Measurements from ENCODE around the gene FNDC3A.
A peak's percentile ranks its signal among the peaks of the same experiment; 100 is the strongest.
"Not testable (repeated sequence)": the region's sequence is repeated elsewhere in the genome, so short reads cannot be mapped to it uniquely, and the experiment has no call there.

FNDC3A gene

DNA sequence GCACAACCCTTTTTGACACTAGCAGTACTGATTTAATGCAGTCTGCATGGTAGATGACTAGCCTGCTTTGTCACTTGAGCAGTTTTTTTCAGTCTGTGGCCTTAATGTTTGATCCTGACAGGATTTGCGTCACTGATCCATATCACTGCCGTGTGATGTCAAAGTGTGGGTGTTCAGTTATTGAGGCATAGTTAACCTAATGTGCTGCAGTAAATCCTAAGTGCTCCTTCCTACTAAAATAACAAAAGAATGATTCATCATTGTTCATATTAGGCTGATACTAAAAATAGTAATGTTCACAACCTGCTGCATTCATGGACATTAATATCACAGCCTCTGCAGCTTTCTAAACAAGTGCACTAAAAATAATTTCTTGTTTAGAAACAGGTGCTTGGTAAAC lies 122.5 kb downstream of the FNDC3A start:
- DNase-seq, result peak; percentile 78

DNA sequence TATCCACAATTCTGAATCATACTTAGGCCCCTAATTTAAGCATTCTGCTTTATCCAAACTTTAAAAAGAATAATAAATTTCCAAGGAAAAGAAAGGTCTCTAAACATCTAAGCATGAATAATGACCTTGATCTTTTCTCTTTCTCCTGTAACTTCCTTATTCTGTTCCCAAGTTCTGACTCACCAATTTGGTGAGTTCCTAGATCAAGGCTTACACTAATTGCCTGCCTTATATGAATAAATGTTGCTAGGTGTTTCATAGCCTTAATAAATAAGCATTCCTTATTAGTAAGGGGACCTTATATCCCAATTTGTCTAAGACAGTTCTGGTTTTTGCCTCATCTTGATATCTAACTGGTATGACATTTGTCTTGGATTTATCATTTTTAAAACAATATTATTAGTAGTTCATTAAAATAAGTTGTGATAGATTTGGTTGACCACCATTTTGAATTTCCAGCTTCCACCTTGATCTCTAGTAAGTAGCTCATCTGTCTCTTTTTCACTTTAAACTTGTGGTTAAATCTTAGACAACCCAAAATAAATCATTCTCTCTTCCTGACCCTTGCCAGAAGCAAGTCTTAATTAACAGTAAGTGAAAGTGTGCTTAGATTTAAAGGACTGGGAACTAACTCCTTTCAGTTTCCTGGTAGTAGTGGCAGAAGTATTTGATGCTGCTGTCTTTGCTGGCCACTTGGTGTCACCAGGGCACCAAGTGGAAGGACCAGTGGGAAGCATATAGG lies 123.2 kb downstream of the FNDC3A start:
- DNase-seq, result peak; percentile 65

DNA sequence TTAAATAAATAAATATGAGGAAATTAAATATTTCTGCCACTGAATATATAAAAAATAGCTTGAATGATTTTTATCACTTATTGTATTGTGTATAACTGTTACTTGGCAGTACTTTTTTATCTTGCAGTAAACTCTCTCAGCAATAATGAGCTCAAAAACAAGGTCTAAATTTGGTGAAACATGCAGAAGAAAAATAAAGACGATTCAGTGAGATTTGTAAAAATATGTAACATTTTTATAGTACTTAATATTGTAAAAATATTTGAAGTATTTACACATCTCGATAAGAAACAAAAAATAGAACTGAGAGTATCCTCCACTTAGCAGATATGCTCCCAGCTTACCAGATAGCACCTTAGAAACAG lies 123.8 kb downstream of the FNDC3A start:
- no peak for DNase-seq

DNA sequence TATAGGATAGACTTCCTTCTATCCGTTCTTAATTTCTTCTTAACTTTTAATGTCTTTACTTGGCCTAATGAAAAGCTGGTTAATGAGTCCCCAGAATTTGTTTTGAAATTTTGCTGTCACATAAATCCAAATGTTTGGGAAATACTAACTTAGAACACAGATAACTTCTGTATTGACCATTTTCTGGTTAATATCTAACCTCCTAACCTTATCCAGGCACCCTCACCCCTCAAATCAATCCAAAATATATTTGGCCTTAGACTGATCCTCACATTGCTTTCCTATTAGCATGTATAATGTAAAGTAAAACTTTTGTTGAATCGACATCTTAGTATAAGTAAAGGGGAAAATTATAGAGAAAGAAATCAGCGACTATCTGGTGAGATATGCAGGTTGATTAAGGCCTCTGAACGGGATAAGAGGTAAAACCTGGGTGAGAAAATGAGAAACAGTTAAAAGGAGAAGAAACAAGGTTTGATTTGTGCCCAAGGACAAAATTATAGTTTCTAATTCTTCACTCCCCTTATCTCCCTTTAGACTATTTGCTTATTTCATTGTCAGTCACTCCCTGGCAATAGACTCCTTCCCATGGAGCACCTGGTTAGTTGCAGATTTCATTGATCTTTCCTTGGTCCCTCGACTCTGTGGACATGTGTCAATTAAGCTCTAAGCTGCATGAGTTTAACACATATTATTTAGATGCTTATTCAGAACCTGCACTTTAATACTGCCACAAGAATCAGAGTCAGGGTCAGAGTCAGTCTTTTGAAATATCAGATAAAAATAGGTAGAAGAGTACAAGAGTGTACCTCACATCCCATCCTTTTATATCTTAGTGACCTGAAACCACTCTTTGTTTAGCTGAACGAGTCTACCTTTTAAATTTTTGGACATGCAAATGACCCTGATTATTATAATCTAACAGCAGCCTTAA lies 125.2 kb downstream of the FNDC3A start:
- no peak for DNase-seq

DNA sequence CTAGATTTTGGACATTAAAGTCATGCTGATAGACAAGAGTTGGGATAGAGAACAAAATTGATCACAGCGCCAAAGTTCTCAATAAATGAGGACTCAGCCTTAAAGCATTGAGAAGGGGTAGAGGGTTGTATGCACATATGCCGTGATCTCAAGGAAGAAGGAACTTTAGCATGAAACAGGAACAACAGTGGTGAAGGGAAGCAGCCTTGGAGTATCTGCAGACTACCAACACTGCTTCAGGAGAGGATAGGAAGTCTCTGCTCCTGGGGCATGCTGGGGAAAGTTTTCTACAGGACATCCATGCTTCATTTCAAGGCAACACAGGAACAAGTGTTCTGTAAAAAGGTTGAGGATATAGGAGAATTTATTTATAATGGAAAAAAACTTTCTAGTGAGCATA lies 132.5 kb downstream of the FNDC3A start:
- peak; percentile 35 for DNase-seq

DNA sequence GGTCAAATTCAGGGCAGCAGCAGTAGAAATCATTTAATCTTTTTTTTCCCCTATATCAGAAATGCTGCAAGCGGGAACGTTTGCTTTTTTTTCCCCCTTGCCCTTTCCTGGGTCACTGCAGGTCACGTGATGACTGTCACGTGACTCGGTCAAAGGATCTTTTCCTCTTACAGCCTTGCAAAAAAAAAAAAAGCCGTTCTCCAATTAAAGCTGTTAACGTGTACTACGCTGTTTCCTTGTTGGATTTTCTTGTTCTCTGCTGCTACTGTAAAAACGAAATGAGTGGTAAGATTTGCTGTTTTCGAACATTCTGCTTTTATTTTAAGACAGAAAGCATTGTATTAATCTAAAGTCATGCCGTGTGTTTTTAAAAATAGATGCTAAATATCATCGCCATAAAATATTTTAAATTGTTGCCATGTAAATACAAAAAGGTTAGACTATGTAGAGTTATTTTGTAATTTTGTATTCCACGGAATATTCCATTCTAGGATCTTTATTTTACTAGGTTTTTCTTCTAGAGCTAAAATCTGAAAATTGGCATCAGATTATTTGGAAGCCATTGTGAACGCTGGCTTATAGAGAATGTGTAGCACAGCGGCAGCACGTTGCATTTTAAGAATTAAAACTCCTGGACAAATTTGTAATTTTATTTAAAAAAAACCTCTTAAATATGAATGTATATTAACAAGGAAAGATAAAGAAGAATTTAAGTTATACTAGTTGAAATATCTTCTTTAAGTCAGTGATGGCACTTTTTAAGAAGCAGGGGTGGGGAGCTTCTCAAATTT lies 134.6 kb downstream of the FNDC3A start:
- peak; percentile 86 for DNase-seq

DNA sequence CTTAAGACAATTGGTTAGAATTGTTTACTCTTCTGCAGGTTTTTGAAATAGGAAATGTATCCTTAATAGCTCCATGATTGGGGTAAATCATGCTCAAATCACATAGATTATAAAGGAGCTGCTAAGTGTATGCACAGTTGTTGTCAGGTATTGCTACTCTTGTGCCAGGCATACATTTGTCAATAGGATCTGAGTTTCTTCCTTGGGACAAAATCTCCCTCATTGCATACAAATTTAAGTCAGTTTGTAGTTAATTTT lies 135.1 kb downstream of the FNDC3A start:
- no peak for DNase-seq

DNA sequence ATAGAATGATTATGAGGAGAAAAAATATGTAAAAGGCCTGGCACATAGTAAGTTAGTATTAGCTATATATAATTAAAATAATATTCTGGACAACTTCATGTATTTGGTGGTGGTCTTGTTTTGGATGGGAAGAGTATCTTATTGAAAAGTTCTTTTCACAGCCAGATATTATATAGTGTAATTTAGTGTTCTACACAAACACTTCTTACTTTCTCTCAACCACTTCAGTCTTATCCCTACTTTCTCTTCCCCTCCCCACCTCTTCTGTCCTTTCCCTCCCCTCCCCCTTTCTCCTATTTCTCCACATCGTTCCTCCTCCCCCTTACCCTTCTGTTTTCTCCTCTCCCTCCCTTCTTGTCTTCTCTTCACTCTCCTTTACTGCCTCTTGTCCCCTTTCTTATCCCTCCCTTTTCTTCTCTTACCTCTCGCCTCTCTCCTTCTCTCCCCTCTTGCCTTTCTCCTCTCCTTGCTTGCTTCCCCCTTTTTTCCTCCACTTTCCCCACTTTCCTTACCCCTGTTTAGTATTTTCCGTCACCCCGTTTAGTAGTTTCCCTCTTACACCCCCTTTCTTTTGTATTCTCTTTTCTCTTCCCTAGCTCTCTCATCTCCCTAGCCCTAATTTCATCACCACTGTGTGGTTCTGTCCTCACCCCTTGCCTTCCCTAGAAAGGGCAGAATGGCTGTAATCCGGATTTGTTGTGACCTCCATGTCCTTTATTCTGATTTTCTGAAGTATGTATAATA lies 137.2 kb downstream of the FNDC3A start:
- DNase-seq, result peak; percentile 30

DNA sequence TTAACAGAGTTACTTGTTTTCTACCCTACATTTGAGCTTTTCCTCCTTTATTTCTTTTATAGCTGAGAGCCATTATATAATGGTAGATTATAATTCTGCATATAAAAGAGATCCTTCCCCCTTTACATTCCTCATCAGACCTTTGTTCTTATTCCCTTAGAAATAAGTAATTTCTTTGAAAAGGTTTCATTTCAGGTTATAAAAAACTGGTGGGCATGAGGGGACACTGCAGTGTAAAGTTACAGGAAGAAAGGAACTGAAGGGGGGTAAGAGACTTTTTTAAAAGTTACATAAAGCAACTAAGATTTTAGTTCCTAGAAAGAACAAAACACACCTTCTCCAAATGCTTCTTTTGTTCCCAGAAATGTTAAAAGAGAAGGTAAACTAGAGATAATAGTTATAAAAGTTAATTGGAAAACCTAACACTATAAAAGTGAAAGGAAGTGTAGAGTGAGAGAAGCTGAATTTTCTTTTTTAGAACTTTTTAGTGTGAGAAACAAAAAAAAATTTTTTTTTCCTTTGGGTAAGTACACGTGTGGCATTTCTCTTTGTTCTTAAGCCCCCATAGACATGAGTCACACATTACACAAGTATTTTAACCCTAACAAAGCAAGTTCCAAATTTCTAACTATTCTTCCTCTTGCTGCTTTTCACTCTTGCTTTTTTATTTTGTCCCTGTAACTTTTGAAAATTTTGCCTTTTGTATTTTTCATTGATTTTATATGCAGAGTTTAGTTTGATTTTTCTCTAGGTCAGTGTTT lies 138.0 kb downstream of the FNDC3A start:
- peak; percentile 32 for DNase-seq

DNA sequence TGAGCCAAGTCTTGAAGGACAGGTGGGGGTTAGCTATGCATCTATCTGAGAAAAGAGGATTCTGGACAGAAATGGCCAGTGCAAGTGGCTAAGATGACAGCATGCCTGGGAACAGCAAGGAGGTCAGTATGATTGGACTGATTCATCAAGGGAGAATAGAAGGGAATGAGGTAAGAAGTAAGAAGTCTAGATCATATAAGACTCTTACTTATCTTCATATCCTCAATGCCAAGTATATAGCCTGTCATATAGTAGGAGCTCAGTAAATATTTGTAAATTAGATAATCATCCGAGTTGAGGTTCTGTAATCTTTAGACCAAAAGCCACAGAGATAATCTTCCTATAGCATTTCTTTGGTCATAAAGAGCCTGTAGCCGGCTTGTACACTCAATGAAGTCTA lies 141.2 kb downstream of the FNDC3A start:
- DNase-seq, result no peak

DNA sequence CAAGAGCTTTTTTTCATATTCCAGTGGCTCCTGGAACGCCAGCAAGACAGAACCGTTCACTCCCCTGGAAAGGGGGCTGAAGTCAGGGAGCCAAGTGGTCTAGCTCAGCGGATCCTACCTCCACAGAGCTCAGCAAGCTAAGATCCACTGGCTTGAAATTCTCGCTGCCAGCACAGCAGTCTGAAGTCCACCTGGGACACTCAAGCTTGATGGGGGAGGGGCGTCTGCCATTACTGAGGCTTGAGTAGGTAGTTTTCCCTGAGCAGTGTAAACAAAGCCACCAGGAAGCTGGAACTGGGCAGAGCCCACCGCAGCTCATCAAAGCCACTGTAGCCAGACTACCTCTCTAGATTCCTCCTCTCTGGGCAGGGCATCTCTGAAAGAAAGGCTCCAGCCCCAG lies 142.7 kb downstream of the FNDC3A start:
- not testable (repeated sequence) for DNase-seq

DNA sequence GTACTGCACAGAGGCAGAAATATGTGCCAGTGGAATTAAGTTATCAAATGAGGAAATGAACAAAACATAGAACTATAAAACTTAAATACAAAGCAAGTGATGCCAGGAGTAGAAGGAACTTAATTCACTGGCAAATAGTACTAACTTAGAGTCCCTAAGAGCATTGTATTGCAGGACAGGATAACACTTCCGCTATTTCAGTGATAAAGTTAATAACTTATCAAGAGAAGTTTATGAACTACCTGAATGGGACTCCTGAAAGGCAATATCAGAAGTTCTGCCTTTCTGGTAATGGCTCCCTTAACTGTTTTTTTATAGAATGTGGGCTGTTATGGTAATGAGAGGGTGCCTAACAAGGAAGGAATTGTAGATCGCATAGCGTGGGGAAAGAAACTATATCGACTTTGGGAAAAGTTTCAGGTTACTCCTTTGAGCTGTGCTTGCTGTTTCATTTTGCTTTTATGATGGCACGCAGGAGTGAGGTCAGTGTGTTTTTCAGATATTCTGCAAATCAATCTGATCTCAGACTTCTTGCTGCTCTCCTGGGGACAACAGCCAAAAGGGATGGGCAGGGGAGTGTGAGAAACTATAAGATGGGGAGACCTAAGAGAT lies 149.1 kb downstream of the FNDC3A start:
- DNase-seq, result no peak

DNA sequence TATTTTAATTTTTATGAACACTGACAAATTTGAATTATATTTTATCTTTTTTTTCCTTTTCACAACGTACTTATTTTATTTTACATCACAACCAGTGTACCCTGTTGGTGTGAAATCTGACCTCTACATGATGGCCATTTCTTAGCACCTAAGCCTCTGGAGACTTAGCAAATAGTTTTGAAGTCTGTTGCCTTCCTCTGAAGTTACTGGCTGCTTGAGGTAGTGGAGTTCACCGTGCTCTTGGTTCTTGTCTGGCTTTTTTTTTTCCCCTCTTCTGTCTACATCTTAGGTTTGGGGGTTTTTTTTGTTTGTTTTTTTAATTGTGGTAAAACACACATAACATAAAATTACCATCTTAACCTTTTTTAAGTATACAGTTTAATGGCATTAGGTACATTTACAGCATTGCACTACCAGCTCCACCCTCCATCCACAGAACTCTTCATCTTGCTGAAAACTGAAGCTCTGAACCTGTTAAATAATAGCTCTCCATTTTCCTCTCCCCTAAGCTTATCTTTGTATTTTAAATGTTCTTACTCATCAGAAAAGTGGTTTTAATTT lies 150.3 kb downstream of the FNDC3A start:
- DNase-seq, result no peak

DNA sequence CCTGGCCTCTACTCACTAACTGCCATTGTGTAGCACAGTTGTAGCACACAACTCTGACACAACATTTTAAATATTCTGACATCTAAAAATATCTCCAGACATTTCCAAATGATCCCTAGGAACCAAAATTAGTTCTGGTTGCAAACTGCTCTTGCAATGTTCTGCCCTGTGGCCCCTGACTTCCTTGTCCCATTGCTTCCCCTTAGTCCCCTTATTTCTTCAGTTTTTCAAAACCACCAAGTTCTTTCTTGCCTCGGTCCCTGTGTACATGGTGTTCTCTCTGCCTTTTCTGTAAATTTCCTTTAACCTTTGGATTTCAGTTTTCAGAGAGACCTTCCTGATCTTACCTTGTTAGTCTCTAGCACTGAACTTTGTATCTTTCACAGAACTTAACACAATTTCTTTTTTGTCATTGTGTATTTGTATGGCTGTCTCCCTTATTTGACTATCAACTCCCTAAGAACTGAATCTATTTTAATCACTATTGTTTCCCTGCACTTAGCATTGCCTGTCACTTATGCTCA lies 156.8 kb downstream of the FNDC3A start:
- peak; percentile 13 for DNase-seq

DNA sequence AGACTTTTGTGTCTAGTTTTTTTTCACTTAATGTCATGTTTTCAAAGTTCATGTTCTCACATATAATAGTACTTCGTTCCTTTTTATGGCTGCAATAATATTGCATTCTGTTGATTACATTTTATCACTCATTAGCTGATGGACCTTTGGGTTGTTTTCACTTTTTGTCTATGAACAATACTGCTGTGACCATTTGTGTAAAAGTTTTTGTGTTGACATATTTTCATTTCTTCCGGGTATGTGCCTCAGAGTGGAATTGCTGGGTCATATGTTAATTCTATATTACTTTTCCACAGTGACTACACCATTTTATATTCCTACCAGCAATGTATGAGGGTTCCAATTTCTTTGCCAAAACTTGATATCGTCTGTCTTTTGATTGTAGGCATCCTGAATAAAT lies 158.6 kb downstream of the FNDC3A start:
- no peak for DNase-seq

DNA sequence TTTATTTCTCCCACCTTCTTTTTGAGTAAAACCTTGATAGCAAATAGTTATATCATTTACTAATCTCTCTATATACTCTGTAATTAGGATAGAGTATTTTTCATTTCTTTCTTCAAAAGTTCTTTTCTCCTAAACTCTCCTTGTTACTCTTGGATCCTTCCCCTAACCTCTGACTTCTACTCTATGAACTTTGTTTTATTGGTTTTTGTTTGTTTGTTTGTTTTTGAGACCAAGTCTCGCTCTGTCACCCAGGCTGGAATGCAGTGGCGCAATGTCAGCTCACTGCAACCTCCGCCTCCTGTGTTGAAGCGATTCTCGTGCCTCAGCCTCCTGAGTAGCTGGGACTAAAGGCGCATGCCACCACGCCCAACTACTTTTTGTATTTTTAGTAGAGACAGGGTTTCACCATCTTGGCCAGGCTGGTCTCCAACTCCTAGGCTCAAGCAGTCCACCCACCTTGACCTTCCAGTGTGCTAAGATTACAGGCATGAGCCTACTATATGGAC lies 161.5 kb downstream of the FNDC3A start:
- not testable (repeated sequence) for DNase-seq

DNA sequence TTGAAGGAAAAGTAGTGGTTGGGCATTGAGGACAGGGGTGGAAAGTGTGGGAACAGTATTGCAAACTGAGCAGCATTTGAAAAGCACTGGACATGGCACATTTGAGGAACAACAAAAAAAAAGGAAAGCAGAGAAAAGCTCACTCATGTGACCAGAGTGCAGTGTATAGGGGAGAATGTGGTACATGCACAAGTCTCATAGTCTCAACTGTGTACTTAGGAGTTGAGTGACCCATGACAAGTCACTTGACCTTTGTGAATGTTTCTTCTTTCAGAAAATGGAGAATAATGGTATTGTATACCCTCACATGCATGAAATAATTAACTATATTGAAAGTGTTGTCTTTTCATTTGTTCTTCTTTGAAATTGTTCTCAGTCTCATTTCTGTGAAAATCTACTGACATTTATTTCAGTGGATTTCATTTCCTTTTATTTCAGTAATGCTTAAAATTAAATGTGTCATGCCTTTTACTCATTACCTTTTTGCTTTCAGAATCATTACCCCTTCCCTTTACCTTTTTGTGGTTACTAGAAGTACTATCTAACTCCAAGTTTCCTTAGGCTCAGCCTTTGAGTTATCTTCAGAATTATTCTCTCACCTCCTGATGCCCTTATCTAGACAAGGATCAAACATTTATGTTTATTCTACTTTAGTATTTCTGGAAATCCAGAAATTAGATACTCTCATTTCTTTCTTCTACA lies 165.3 kb downstream of the FNDC3A start:
- DNase-seq, result peak; percentile 32

DNA sequence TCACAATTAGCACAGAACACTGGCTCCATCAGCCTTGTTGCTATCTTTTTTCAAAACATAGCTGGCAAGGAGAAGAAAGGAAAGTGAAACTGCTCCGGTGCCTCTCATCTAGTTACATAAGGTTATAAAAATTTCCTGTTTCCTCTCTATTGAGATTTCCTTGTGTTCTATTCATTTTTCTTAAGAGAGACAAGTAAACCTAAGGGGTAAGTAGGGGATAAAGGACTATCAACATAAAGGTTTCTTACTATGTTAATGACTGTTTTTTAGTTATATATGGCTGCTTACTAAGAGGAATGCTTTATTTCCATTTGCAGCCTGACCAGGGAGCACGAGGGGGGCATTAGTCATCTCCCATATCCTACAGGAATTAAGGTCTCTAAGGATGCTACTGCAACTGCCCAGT lies 171.2 kb downstream of the FNDC3A start:
- DNase-seq, result peak; percentile 56

DNA sequence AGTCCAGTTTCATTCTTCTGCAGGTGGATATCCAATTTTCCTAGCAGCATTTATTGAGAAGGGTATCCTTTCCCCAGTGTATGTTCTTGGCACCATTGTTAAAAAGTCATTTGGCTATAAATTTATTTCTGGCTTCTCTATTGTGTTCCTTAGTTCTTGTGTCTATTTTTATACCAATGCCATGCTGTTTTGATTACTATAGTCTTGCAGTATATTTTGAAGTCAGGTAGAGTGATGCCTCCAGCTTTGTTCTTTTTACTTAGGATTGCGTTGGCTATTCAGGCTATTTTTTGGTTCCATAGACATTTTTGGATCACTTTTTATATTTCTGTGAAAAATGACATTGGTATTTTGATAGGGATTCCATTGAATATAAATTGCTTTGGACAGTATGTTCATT lies 172.7 kb downstream of the FNDC3A start:
- no peak for DNase-seq

DNA sequence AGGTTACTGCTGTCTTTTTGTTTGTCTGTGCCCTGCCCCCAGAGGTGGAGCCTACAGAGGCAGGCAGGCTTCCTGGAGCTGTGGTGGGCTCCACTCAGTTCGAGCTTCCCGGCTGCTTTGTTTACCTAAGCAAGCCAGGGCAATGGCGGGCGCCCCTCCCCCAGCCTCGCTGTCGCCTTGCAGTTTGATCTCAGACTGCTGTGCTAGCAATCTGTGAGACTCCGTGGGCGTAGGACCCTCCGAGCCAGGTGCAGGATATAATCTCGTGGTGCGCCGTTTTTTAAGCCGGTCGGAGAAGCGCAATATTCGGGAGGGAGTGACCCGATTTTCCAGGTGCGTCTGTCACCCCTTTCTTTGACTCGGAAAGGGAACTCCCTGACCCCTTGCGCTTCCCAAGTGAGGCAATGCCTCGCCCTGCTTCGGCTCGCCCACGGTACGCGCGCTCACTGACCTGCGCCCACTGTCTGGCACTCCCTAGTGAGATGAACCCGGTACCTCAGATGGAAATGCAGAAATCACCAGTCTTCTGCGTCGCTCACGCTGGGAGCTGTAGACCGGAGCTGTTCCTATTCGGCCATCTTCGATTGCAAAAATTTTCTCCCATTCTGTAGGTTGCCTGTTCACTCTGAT lies 182.4 kb downstream of the FNDC3A start:
- not testable (repeated sequence) for DNase-seq

Data from suppressor macrophage treated with lipopolysaccharide for 4 hours (primary cell).